HL-60 (cell line): ENCODE data around the gene NAP1L4.

Experiments
- DNase-seq, 2 experiments: peaks; one replicate each; pipeline ENCODE4 v3.0.0-alpha.2; 2010 to 2020; ENCODE audit warnings: low read depth in 1 of 2, low spot score in 1 of 2
- H3K27ac ChIP-seq: fragments of 250-450 bp; sonication (Bioruptor Pico); replicated peaks from 2 replicates; pipeline ENCODE4 v1.5.1; 2020; ENCODE audit warnings: mild to moderate bottlenecking, moderate library complexity
- H3K27me3 ChIP-seq: fragments of 250-450 bp; sonication (Bioruptor Pico); 2 replicates; pipeline ENCODE4 v1.5.1; 2021; ENCODE audit warnings: mild to moderate bottlenecking, moderate library complexity; ENCODE audit not compliant: insufficient read depth, poor library complexity, severe bottlenecking
- H3K4me3 ChIP-seq: replicated peaks from 2 replicates; pipeline ENCODE4 v1.5.1; 2011; ENCODE audit warnings: mild to moderate bottlenecking, control low read depth, low read length; ENCODE audit not compliant: insufficient read depth
- GABPA ChIP-seq: IDR thresholded peaks from 2 replicates; pipeline ENCODE4 v1.6.1; 2012; ENCODE audit warnings: low read depth
- POLR2AphosphoS5 ChIP-seq: IDR thresholded peaks from 2 replicates; pipeline ENCODE4 v1.6.1; 2012; ENCODE audit warnings: low read depth
- SPI1 ChIP-seq: IDR thresholded peaks from 2 replicates; pipeline ENCODE4 v1.6.1; 2012; ENCODE audit warnings: low read depth, mild to moderate bottlenecking, borderline replicate concordance
- TF ChIP-seq, protein P1 (sequence below): IDR thresholded peaks from one replicate; pipeline ENCODE4 v1.5.1; 2011; ENCODE audit warnings: low read length, control low read depth, inconsistent platforms; ENCODE audit not compliant: insufficient read depth
- TF ChIP-seq, protein P2 (sequence below): IDR thresholded peaks from 2 replicates; pipeline ENCODE4 v1.6.1; 2012; ENCODE audit warnings: low read depth; ENCODE audit not compliant: insufficient replicate concordance

Gene NAP1L4

DNA sequence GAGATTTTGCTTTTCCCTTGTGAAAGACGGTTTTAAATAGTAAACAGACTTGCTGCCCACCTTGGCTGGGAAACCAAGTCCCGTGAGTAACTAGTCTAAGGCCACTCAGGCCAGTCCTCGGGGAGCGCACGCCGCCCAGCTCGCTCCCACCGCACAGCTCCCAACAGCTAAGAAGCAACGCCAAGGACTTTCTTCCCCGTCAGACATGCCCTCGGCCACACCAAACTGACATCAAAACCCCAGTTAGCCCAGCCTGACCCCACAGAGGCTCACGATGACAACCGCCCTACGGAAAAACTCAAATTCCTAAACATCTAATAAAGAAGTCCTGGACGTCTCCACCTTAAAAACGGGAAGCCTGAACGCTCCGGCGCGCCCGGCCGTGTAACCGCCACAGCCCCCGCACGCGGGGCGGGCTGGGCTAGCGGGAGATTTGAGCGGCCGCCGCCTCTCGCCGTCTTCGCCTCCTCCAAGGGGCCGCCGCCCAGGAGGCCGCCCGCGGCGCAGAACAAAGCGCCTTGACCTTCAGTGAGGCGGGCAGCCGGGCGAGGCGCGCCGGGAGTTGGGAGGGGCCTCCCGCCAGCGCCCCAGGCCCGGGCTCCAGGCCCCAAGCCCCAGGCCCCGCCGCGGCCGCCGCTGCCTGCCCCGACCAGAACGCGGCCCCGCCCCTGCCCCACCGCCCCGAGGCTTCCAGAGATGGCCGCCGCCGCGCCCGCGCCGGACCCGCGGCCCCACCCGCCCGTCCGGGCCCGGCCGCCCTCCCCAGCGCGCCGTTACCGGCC is 486 bp downstream of the NAP1L4 start:
- H3K27me3 ChIP-seq, result no peaks in the 10 kb centered on the region
- TF ChIP-seq, protein P1, sequence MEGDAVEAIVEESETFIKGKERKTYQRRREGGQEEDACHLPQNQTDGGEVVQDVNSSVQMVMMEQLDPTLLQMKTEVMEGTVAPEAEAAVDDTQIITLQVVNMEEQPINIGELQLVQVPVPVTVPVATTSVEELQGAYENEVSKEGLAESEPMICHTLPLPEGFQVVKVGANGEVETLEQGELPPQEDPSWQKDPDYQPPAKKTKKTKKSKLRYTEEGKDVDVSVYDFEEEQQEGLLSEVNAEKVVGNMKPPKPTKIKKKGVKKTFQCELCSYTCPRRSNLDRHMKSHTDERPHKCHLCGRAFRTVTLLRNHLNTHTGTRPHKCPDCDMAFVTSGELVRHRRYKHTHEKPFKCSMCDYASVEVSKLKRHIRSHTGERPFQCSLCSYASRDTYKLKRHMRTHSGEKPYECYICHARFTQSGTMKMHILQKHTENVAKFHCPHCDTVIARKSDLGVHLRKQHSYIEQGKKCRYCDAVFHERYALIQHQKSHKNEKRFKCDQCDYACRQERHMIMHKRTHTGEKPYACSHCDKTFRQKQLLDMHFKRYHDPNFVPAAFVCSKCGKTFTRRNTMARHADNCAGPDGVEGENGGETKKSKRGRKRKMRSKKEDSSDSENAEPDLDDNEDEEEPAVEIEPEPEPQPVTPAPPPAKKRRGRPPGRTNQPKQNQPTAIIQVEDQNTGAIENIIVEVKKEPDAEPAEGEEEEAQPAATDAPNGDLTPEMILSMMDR, result no peak
- TF ChIP-seq, protein P2, sequence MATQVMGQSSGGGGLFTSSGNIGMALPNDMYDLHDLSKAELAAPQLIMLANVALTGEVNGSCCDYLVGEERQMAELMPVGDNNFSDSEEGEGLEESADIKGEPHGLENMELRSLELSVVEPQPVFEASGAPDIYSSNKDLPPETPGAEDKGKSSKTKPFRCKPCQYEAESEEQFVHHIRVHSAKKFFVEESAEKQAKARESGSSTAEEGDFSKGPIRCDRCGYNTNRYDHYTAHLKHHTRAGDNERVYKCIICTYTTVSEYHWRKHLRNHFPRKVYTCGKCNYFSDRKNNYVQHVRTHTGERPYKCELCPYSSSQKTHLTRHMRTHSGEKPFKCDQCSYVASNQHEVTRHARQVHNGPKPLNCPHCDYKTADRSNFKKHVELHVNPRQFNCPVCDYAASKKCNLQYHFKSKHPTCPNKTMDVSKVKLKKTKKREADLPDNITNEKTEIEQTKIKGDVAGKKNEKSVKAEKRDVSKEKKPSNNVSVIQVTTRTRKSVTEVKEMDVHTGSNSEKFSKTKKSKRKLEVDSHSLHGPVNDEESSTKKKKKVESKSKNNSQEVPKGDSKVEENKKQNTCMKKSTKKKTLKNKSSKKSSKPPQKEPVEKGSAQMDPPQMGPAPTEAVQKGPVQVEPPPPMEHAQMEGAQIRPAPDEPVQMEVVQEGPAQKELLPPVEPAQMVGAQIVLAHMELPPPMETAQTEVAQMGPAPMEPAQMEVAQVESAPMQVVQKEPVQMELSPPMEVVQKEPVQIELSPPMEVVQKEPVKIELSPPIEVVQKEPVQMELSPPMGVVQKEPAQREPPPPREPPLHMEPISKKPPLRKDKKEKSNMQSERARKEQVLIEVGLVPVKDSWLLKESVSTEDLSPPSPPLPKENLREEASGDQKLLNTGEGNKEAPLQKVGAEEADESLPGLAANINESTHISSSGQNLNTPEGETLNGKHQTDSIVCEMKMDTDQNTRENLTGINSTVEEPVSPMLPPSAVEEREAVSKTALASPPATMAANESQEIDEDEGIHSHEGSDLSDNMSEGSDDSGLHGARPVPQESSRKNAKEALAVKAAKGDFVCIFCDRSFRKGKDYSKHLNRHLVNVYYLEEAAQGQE, result peak; percentile 35
- peak; percentile 87 for TF ChIP-seq SPI1
- TF ChIP-seq POLR2AphosphoS5, result 0 out of 2 replicates have a peak, but pooled peaks have one; percentile 35
- DNase-seq, result peak in 1 of 2 experiments; percentile 62
- H3K4me3 ChIP-seq, result peak overlapping the region; percentile 81
- H3K27ac ChIP-seq, result peak overlapping the region; percentile 85

DNA sequence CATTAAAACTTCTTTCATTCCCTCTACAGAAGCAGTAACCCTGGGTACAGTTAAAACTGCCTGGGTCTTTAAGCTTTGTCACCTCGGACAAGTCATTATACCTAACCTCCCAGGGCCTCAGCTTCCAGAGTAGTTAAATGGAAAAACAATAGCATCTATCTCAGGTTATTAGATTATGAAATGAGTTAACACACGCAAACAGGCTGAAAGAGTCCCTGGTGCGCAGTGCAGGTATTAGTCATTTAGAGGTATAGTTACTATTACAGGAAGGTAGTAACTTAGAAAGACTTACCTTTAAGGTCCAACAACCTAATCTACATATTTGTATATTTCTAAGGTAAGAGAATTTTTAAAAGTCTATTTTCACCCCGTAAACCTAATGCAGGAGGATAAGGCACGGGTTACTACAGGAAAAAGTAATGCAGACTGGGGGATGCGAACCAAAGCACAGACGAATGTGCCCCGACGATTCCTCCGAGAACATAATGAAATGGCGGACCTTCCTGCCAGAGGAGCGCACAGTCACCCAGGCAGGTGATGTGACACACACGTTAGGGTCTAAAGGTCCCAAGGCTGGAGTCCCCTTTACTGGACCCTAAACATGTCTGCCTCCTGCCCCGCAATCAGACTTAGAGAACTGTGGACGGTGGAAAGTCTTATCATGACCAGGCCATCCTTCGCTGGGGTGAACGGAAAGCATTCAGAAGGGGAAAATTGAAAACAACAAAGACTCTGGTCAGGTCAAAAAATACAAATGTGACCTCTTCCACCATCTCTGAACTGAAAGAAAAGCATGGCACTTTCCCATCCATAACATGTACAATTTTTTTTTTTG is 1.3 kb downstream of the NAP1L4 start:
- peak in 1 of 2 experiments; percentile 34 for DNase-seq
- no peaks in the 10 kb centered on the region for H3K27me3 ChIP-seq
- peak overlapping the region; percentile 81 for H3K4me3 ChIP-seq
- TF ChIP-seq, protein P2, result no peak
- no peak for TF ChIP-seq POLR2AphosphoS5
- TF ChIP-seq GABPA, result no peak
- TF ChIP-seq SPI1, result no peak
- TF ChIP-seq, protein P1, result no peak
- H3K27ac ChIP-seq, result peak overlapping the region; percentile 85

DNA sequence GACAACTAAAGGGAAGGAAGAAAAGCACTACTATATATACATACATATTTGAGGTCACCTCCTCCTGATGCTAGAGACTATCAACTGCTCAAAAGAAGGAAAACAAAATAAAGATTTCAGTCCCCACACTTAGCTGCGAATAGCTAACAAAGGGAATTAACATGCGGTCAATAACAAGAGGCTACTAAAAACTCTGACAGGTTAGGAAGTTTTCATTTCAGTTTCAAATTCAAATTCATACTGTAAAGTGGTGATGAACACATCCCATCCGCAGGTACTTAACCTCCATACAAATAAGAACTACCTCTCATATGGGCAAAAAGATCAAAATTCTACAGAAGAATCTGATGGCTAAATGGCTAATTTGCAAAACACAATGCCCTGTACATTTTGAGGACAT is 2.6 kb downstream of the NAP1L4 start:
- peak overlapping the region; percentile 81 for H3K4me3 ChIP-seq
- H3K27me3 ChIP-seq, result no peaks in the 10 kb centered on the region
- TF ChIP-seq, protein P1, result no peak
- TF ChIP-seq SPI1, result no peak
- no peak for TF ChIP-seq POLR2AphosphoS5
- TF ChIP-seq GABPA, result no peak
- TF ChIP-seq, protein P2, result no peak
- H3K27ac ChIP-seq, result no peak overlapping the region
- DNase-seq, result no peak
